ENCODE data around the gene PHLPP1.

The PHLPP1 gene

DNA sequence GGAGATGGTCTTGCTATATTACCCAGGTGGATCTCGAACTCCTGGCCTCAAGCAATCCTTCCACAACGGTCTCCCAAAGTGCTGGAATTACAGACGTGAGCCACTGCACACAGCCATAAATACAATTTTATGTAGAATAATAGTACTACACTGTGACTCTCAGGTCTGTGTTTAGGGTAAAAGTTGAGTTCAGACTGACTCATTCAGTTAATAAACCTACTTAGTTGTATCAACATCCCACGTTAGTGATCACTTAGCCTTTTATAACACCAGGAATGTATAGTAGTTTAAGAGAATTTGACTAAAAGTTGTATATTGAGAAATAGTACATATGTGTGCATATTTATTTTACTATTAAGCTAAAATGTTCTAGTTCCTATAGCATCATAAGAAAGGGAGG, 237.5 kb downstream of the PHLPP1 start:
- DNase-seq, result no peak

- no peak for DNase-seq
These were observed 238.3 kb downstream of the PHLPP1 start for GRCh38 chr18:62953663-62954062.

- no peak for DNase-seq
These were observed 239.0 kb downstream of the PHLPP1 start for GRCh38 chr18:62954366-62954765.

GRCh38 chr18:62957885-62958472, 242.6 kb downstream of the PHLPP1 start:
- DNase-seq, result peak; percentile 30

- DNase-seq, result no peak
These were observed 244.1 kb downstream of the PHLPP1 start for GRCh38 chr18:62959481-62959880.

GRCh38 chr18:62963507-62963906, 248.2 kb downstream of the PHLPP1 start:
- no peak for DNase-seq

- no peak for DNase-seq
These were observed 249.1 kb downstream of the PHLPP1 start for GRCh38 chr18:62964432-62964831.

GRCh38 chr18:62967089-62967488, 251.7 kb downstream of the PHLPP1 start:
- no peak for DNase-seq

DNA sequence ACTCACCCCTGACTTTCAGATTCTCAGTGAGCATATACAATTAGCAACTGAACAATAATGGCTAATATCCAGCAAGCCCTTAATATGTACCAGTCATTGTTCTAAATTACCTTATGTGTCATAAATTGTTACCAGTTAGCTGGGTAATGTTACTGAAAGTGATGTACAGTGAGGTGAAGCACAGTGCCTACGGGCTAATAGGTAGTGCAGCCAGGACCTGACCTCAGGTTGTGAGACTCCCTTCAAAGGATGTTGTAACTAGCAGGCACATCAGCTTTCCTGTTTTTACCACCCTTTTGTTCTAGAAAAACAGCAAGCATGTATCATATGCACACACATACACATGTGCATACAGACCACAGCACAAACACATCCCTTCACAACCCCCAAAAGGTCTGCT, 258.3 kb downstream of the PHLPP1 start:
- DNase-seq, result no peak

GRCh38 chr18:62974388-62974787, 259.0 kb downstream of the PHLPP1 start:
- DNase-seq, result no peak

DNA sequence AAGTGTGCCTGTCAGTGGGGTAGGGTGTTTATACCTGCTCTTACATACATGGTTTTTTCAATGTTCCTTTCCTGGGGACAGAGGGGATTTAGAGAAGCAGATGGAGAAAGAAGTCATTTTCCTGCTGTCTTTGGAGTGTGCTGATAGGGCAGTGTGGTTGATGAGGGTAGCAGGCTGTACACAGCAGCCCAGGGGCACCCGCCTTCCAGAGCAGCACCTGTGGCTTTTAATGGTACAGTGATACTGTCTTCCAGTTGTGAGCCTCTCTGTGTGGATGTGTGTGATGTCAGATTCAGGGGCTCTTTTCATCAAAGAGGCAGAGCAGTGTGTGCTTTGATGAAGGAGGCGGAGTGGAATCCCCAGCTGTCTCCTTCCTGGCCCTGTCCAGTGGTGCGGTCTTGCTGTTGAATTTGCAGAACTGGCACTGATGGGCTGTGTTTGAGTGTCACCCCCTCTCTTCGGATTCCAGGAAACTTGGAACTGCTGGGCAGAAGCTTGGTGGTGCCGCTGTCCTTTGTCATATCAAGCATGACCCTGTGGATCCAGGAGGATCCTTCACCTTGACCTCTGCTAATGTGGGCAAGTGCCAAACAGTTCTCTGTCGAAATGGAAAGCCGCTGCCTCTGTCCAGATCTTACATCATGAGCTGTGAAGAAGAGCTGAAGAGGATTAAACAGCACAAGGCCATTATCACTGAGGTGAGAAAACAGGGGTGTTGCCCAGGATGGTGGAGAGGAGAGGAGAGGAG, 259.8 kb downstream of the PHLPP1 start:
- no peak for DNase-seq

DNA sequence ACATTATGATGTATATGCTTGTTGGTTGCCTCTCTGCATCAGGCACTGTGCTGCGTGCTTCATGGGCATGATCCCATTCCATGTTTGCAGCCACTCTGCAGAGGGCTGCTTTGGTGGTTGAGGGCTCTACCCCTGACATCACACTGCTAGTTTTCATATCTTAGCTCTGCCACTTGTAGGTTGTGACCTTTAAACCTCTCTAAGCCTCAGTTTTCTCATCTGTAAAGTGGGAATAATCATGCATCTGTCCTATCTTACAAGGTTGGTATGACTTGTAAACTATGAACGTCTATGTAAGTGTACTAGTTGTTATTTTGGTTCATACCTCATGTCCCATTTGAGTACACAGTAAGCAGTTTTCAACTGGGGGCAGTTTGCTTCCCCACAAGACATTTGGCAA, 260.4 kb downstream of the PHLPP1 start:
- DNase-seq, result no peak

DNA sequence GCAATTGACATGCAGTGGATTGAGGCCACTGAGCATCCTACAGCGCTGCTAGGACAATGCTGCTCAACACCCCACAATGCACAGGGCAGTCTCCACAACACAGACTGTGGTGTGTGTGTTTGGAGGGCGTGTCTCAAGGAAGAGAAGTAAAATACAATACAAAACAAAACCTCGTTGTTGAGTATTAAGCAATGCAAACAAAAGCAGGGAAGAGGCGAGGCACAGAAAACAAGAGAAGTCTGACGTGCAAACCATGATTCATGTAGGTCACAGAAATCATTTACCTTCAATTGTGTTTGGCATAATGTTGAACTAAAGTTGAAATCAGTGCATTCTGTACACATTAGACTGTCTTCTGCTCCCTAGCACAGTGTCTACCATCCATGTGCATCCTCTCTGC, 260.9 kb downstream of the PHLPP1 start:
- no peak for DNase-seq

GRCh38 chr18:62977512-62977911, 262.2 kb downstream of the PHLPP1 start:
- no peak for DNase-seq

DNA sequence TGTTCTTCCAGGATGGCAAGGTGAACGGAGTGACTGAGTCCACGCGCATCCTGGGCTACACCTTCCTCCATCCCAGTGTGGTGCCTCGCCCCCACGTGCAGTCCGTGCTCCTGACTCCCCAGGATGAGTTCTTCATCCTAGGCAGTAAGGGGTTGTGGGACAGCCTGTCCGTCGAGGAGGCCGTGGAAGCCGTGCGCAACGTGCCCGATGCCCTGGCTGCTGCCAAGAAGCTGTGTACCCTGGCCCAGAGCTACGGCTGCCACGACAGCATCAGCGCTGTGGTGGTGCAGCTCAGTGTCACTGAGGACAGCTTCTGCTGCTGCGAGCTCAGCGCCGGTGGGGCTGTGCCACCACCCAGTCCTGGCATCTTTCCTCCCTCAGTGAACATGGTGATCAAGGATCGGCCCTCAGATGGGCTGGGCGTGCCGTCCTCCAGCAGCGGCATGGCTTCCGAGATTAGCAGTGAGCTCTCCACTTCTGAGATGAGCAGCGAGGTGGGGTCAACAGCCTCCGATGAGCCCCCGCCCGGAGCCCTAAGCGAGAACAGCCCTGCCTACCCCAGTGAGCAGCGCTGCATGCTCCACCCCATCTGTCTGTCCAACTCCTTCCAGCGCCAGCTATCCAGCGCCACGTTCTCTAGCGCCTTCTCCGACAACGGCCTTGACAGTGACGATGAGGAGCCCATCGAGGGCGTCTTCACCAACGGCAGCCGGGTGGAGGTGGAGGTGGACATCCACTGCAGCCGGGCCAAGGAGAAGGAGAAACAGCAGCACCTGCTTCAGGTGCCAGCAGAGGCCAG, 263.1 kb downstream of the PHLPP1 start:
- no peak for DNase-seq

- no peak for DNase-seq
These were observed 263.8 kb downstream of the PHLPP1 start for GRCh38 chr18:62979176-62979575.

DNA sequence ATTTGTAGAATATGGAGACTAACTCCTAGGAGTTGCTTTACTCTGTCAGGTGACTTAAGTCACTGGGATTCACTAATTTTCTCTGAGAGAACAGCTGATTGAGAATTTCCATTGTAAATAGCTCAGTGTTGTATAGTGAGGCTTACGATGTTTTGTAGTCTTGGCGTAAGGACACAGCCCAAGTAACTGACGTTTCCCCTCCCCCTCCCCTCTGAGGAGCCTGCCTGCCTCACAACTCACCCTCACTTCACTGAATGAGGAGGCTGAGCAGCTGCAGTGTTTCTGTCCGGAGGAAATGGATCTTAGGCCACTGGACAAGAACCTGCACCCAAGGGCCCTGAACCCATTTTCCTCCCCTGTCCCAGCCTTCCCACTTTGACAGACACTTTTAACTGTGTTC, 264.6 kb downstream of the PHLPP1 start:
- no peak for DNase-seq

DNA sequence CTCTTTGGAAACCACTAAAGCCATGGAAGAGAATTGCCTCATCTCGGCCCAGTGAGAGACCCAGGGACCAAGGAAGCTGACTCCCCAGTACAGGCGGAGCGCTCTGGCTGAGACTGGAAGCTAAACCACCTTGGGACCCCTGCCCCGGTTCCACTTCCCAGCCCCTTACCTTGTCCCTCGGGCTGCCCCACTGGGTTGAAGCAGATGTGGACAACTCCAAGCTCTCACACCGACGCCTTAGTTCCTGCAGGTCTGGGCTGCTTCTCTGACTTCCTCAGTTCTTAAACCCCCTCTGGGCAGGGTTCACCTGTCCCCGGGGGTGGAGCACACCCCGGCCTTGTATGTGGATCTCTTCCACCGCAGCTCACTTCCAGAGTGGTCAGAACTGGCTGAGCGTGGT, 266.2 kb downstream of the PHLPP1 start:
- no peak for DNase-seq

GRCh38 chr18:62982600-62983251, 267.4 kb downstream of the PHLPP1 start:
- DNase-seq, result no peak

- DNase-seq, result no peak
These were observed 269.4 kb downstream of the PHLPP1 start for GRCh38 chr18:62984656-62985315.

- DNase-seq, result no peak
These were observed 271.1 kb downstream of the PHLPP1 start for GRCh38 chr18:62986490-62986889.

GRCh38 chr18:62987055-62987830, 271.9 kb downstream of the PHLPP1 start:
- DNase-seq, result no peak
